Cerebellar cortex (tissue), 1 donor: ENCODE results near the gene AADACL2.

ENCODE experiments used
- DNase-seq: peaks from one replicate; pipeline ENCODE4 v3.0.0-alpha.2; 2015; ENCODE audit warnings: low spot score

AADACL2 gene

DNA sequence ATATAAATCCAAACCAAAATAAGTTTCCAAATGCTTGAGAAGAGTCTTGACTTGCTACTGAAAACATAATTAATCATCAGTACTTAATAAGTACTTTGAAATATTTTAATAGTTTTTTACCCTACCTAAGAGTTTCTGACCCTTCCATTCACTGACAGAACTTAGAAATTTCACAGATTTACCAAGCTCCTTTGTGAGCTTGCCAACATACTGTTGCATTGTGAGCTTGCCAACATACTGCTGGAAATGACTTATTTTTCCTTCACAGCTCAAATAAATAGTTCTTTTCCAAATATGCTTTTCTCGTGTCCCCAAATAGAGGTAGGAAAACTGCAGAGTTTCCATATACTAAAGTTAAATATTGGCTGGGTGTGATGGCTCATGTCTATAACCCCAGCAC, 70.5 kb downstream of the AADACL2 start:
- no peak for DNase-seq

DNA sequence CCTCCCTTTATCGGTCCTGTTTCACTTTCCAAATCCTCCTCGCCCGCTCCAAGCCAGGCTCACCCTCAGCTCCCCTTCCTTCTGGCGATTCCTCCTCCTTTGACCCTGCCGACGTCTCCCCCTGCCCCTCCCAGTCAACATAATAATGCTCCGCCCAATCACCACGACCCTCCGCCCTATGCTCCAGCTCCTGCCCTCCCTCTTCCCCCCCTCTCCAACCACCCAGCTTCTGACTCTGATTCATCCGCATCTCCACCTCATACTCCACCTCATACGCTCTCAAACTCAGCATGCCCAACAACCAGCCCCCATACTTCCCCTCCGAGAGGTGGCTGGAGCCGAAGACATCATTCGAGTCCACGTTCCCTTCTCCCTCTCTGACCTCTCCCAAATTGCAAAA, 73.1 kb downstream of the AADACL2 start:
- DNase-seq, result no peak
